ENCODE results near the gene MAD1L1.

GRCh38 chr7:2082139-2082998, 150.4 kb downstream of the MAD1L1 start:
- no peak for TF ChIP-seq CTCF (CRISPR knock-in tag; IDR thresholded peaks at IDR 0.05)
- no peak for TF ChIP-seq POLR2AphosphoS5 (IDR thresholded peaks at IDR 0.05; ENCODE audit: low read depth, low read length)
- no peak for TF ChIP-seq ZNF713 (CRISPR knock-in tag; IDR thresholded peaks at IDR 0.05)
- TF ChIP-seq MTA1 (CRISPR knock-in tag; IDR thresholded peaks at IDR 0.05; ENCODE audit: borderline replicate concordance), result no peak

Data from HepG2 (cell line).